HFF-Myc (cell line): ENCODE measurements around the gene PRL.

Experiments used
- DNase-seq: peaks from one replicate; pipeline ENCODE4 v3.0.0-alpha.2; 2011; ENCODE audit warnings: low read depth; ENCODE audit errors: extremely low read depth
- H3K4me3 ChIP-seq: replicated peaks from 2 replicates; pipeline ENCODE4 v1.5.1; 2011; ENCODE audit warnings: low read depth, mild to moderate bottlenecking, control low read depth, low read length
- CTCF ChIP-seq: IDR thresholded peaks from 2 replicates; pipeline ENCODE4 v1.5.1; 2012; ENCODE audit warnings: mild to moderate bottlenecking, low read depth, low read length, control low read depth; ENCODE audit errors: missing control alignments

Gene PRL

GRCh38 chr6:22296936-22297335 lies at the start of gene PRL:
TSS of gene PRL (minus strand) at chr6:22297036. CDS start at chr6:22296982, 54 bp downstream.
- no peak for DNase-seq
- no peak within 1 kb of the TSS for H3K4me3 ChIP-seq
- TF ChIP-seq CTCF = no peak

GRCh38 chr6:22343864-22344263 lies 47.0 kb upstream of the PRL start:
- no peak for TF ChIP-seq CTCF
- no peak for DNase-seq
- H3K4me3 ChIP-seq = no peak overlapping the region

- H3K4me3 ChIP-seq = no peak overlapping the region
- no peak for DNase-seq
- no peak for TF ChIP-seq CTCF
Measured at GRCh38 chr6:22334778-22335177, 37.9 kb upstream of the PRL start.

GRCh38 chr6:22333802-22334201 lies 37.0 kb upstream of the PRL start:
- no peak overlapping the region for H3K4me3 ChIP-seq
- DNase-seq = no peak
- TF ChIP-seq CTCF = no peak

- no peak overlapping the region for H3K4me3 ChIP-seq
- no peak for TF ChIP-seq CTCF
- no peak for DNase-seq
Measured at GRCh38 chr6:22332711-22333110, 35.9 kb upstream of the PRL start.

- TF ChIP-seq CTCF = no peak
- DNase-seq = no peak
- H3K4me3 ChIP-seq = no peak overlapping the region
Measured at GRCh38 chr6:22332216-22332615, 35.4 kb upstream of the PRL start.

GRCh38 chr6:22330941-22331340 lies 34.1 kb upstream of the PRL start:
- DNase-seq = no peak
- TF ChIP-seq CTCF = no peak
- no peak overlapping the region for H3K4me3 ChIP-seq
